Endothelial cell of umbilical vein (primary cell): ENCODE data around the gene ISG15. TPM values are rescaled to one million over a fixed set of nuclear protein-coding genes. Genes with fewer than 3 reads are reported as not detected.

Source experiments
- BruUV-seq: library from RNA; stranded (reverse); fragments of 400-500 nt; replicated peaks from 2 replicates; lab custom pipeline; 2021; lab: Mats Ljungman, UMichigan
- CTCF ChIA-PET: fragments of 300-600, 350-600 bp; sonication (Branson Sonifier 250); formaldehyde crosslinking; loops from one replicate; lab custom pipeline; 2021; ENCODE audit warnings: antibody characterized with exemption, inconsistent platforms; lab: Charles Lee
- POLR2A ChIA-PET: fragments of 300-600, 350-600 bp; sonication (Branson Sonifier 250); formaldehyde crosslinking; loops from one replicate; lab custom pipeline; 2021; ENCODE audit warnings: antibody characterized with exemption, inconsistent platforms; lab: Charles Lee
- DNase-seq: peaks from one replicate; pipeline ENCODE4 v3.0.0-alpha.2; 2011; ENCODE audit warnings: low read depth, low spot score
- FAIRE-seq: peaks from 2 replicates; lab custom pipeline; 2011; peaks lifted over from hg19 to GRCh38; lab: Jason Lieb, UNC
- H2AFZ ChIP-seq: 2 replicates; pipeline ENCODE4 v1.6.0; 2012; ENCODE audit warnings: low read depth, low read length, control low read depth, inconsistent platforms
- H3K27ac ChIP-seq: 2 replicates; pipeline ENCODE4 v1.5.1; 2011; ENCODE audit warnings: low read depth, mild to moderate bottlenecking, control low read depth, low read length, moderate library complexity; ENCODE audit not compliant: insufficient read depth
- H3K27me3 ChIP-seq, 2 experiments: 2 replicates each; pipeline versions ENCODE4 v1.6.0 to v1.6.1; 2011; ENCODE audit warnings: low read length in 2 of 2, mixed read lengths in 1 of 2; ENCODE audit not compliant: control insufficient read depth in 2 of 2, insufficient read depth in 2 of 2
- H3K36me3 ChIP-seq, 2 experiments: 2 replicates in 1 of 2; 3 replicates in 1 of 2; pipeline ENCODE4 v1.5.1; 2011; ENCODE audit warnings: low read length in 2 of 2, mild to moderate bottlenecking in 1 of 2, moderate library complexity in 1 of 2; ENCODE audit not compliant: control insufficient read depth in 2 of 2, insufficient read depth in 2 of 2; ENCODE audit errors: extremely low read depth in 1 of 2
- H3K4me1 ChIP-seq: 3 replicates; pipeline ENCODE4 v1.5.1; 2011; ENCODE audit warnings: mild to moderate bottlenecking, low read length; ENCODE audit not compliant: control insufficient read depth, insufficient read depth; ENCODE audit errors: extremely low read depth
- H3K4me2 ChIP-seq: 2 replicates; pipeline ENCODE4 v1.6.1; 2011; ENCODE audit warnings: low read length, control low read depth, mixed read lengths; ENCODE audit not compliant: insufficient read depth
- H3K4me3 ChIP-seq, 3 experiments: fragments of 200-600 bp in 1 of 3; sonication (generic), shearing (Covaris generic) in 1 of 3; replicated peaks in 1 of 3; 2 replicates each; pipeline ENCODE4 v1.5.1; 2011 to 2016; ENCODE audit warnings: control low read depth in 3 of 3, low read length in 3 of 3, mild to moderate bottlenecking in 2 of 3, inconsistent platforms in 1 of 3, low read depth in 1 of 3, moderate library complexity in 1 of 3; ENCODE audit not compliant: insufficient read depth in 1 of 3
- H3K79me2 ChIP-seq: 2 replicates; pipeline ENCODE4 v1.6.0; 2012; ENCODE audit warnings: low read length, inconsistent platforms; ENCODE audit not compliant: control insufficient read depth, insufficient read depth
- H3K9ac ChIP-seq: replicated peaks from 2 replicates; pipeline ENCODE3; 2011; ENCODE audit warnings: low read length, control low read depth; ENCODE audit not compliant: insufficient read depth; ENCODE audit errors: extremely low read depth
- H3K9me1 ChIP-seq: replicated peaks from 3 replicates; pipeline ENCODE4 v1.6.0; 2011; ENCODE audit warnings: mild to moderate bottlenecking, low read length; ENCODE audit not compliant: control insufficient read depth, insufficient read depth; ENCODE audit errors: extremely low read depth
- H3K9me3 ChIP-seq: replicated peaks from 2 replicates; pipeline ENCODE4 v1.5.1; 2012; ENCODE audit warnings: low read length, inconsistent platforms; ENCODE audit not compliant: control insufficient read depth, insufficient read depth
- H4K20me1 ChIP-seq: replicated peaks from 2 replicates; pipeline ENCODE3; 2011; ENCODE audit warnings: mild to moderate bottlenecking, low read length; ENCODE audit not compliant: control insufficient read depth, insufficient read depth; ENCODE audit errors: extremely low read depth
- EZH2 ChIP-seq: IDR thresholded peaks from 2 replicates; pipeline ENCODE4 v1.6.1; 2012; ENCODE audit warnings: borderline replicate concordance, low read depth, mild to moderate bottlenecking, moderate library complexity, low read length, inconsistent platforms; ENCODE audit not compliant: severe bottlenecking
- FOS ChIP-seq: IDR thresholded peaks from 2 replicates; pipeline ENCODE4 v1.6.1; 2011; ENCODE audit warnings: mild to moderate bottlenecking, low read length, moderate library complexity, borderline replicate concordance; ENCODE audit not compliant: insufficient read depth
- GATA2 ChIP-seq: IDR thresholded peaks from 2 replicates; pipeline ENCODE4 v1.7.0; 2011; ENCODE audit warnings: low read depth, mild to moderate bottlenecking, moderate library complexity, mixed read lengths, low read length; ENCODE audit not compliant: insufficient read length, insufficient read depth
- JUN ChIP-seq: IDR thresholded peaks from 2 replicates; pipeline ENCODE4 v1.6.1; 2011; ENCODE audit warnings: borderline replicate concordance, low read depth; ENCODE audit not compliant: insufficient read length, insufficient read depth
- MYC ChIP-seq: IDR thresholded peaks from one replicate; pipeline ENCODE4 v1.6.1; 2011; ENCODE audit warnings: mild to moderate bottlenecking, low read depth, low read length
- POLR2A ChIP-seq: IDR thresholded peaks from 2 replicates; pipeline ENCODE4 v1.6.1; 2012; ENCODE audit warnings: low read depth, mild to moderate bottlenecking, control low read depth, low read length
- POLR2AphosphoS5 ChIP-seq: IDR thresholded peaks from 2 replicates; pipeline ENCODE4 v1.6.1; 2012; ENCODE audit warnings: low read depth, mild to moderate bottlenecking, control low read depth, low read length, moderate library complexity; ENCODE audit not compliant: insufficient read depth
- dilution Hi-C: fragments of 300-500 bp; cut with MboI; formaldehyde crosslinking; loops from one replicate; pipeline ENCODE4 v1.15.0; 2019; ENCODE audit warnings: low sequenced_read_pairs; ENCODE audit not compliant: extremely low pct_ligation_motif_present
- intact Hi-C: fragments of 100-400 bp; cut with micrococcal nuclease; formaldehyde crosslinking; loops from one replicate; pipeline ENCODE4 v1.10.0; 2022
- polyA plus RNA-seq, 4 experiments: library from polyadenylated mRNA; depleted of rRNA in 3 of 4; stranded (reverse) in 3 of 4; unstranded in 1 of 4; fragments of >200 nt; gene quantifications; 2 replicates each; pipeline versions ENCODE4 v1.2.1 to v1.2.3, GENCODE V29; 2011 to 2012; ENCODE audit warnings: missing spikeins in 1 of 4
- small RNA-seq: library from RNA; depleted of rRNA; stranded (forward); fragments of <200 nt; gene quantifications from one replicate; pipeline ENCODE3, GENCODE V24; 2012; ENCODE audit warnings: low replicate concordance, low read depth; ENCODE audit not compliant: insufficient read depth, insufficient read length
- total RNA-seq: library from RNA; stranded (reverse); gene quantifications from 2 replicates; pipeline ENCODE4 v1.2.3, GENCODE V29; 2021
- TF ChIP-seq, protein P1 (sequence below), 2 donors: IDR thresholded peaks; 1 replicate in 1 of 2; 2 replicates in 1 of 2; pipeline ENCODE4 v1.5.1; 2011; ENCODE audit warnings: low read length in 2 of 2, mild to moderate bottlenecking in 2 of 2, moderate library complexity in 2 of 2, control low read depth in 1 of 2, inconsistent platforms in 1 of 2, low read depth in 1 of 2; ENCODE audit not compliant: insufficient read depth in 1 of 2; ENCODE audit errors: extremely low read depth in 1 of 2
- TF ChIP-seq, protein P2 (sequence below): IDR thresholded peaks from 2 replicates; pipeline ENCODE4 v1.6.1; 2011; ENCODE audit not compliant: insufficient read depth, insufficient read length

Gene ISG15
- total and polyA plus RNA-seq, 2 donors (not counting 3 experiments of a cell fraction or from before 2014, with no cell fraction given), result 44.6 to 154 TPM

GRCh38 chr1:1063261-1063944, 50.1 kb downstream of the ISG15 start:
- H3K36me3 ChIP-seq, result no peaks in the 10 kb centered on the region
- peaks cover 0 to 10% of the 10 kb centered on the region in 2 experiments for H3K27me3 ChIP-seq
- H2AFZ ChIP-seq, result no peak overlapping the region
- BruUV-seq, result no TSS peak
- dilution Hi-C loops (no loop called here), intact Hi-C loops (loop anchor here (1.0 to 5.0 kb wide), 2 partner anchors 44 to 54 kb away; partner anchors contain the start of gene C1orf159)
- no peaks in the 10 kb centered on the region for H3K9me1 ChIP-seq
- H3K9ac ChIP-seq, result no peak overlapping the region
- FAIRE-seq (no peak), DNase-seq (no peak)
- H3K4me1 ChIP-seq, result peaks cover 16% of the 10 kb centered on the region
- ChIA-PET CTCF (interaction anchor here (0.6 to 2.9 kb wide), 15 partner anchors 19 to 151 kb away, joined by 3 to 53 read pairs (median 3); partner anchors contain the start of genes AGRN, NOC2L and PERM1), POLR2A (no interaction called here)
- H3K4me3 ChIP-seq, result no peak overlapping the region
- no peaks in the 10 kb centered on the region for H3K79me2 ChIP-seq
- H3K4me2 ChIP-seq, result no peak overlapping the region
- H3K9me3 ChIP-seq, result no peaks in the 10 kb centered on the region
- TF ChIP-seq MYC (no peak), GATA2 (no peak), EZH2 (no peak), FOS (no peak), POLR2AphosphoS5 (no peak), POLR2A (no peak), JUN (no peak)
- TF ChIP-seq, protein P1, sequence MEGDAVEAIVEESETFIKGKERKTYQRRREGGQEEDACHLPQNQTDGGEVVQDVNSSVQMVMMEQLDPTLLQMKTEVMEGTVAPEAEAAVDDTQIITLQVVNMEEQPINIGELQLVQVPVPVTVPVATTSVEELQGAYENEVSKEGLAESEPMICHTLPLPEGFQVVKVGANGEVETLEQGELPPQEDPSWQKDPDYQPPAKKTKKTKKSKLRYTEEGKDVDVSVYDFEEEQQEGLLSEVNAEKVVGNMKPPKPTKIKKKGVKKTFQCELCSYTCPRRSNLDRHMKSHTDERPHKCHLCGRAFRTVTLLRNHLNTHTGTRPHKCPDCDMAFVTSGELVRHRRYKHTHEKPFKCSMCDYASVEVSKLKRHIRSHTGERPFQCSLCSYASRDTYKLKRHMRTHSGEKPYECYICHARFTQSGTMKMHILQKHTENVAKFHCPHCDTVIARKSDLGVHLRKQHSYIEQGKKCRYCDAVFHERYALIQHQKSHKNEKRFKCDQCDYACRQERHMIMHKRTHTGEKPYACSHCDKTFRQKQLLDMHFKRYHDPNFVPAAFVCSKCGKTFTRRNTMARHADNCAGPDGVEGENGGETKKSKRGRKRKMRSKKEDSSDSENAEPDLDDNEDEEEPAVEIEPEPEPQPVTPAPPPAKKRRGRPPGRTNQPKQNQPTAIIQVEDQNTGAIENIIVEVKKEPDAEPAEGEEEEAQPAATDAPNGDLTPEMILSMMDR (IDR thresholded peaks at IDR 0.05; ENCODE audit: extremely low read depth in 1 of 2, insufficient read depth in 1 of 2, low read depth in 1 of 2, low read length in 2 of 2), result no peak
- TF ChIP-seq, protein P2, sequence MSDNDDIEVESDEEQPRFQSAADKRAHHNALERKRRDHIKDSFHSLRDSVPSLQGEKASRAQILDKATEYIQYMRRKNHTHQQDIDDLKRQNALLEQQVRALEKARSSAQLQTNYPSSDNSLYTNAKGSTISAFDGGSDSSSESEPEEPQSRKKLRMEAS, result no peak
- H4K20me1 ChIP-seq, result no peaks in the 10 kb centered on the region
- H3K27ac ChIP-seq, result no peak overlapping the region

Small RNAs within 50 kb of the gene (small RNA-seq; reads per million reads assigned to genes)
- not detected for gene AL645608.3

Other genes starting within 250 kb of the ISG15 start
- not detected in 2 replicates for gene SAMD11, start 89.6 kb upstream of the ISG15 start, total RNA-seq
- gene SAMD11, start 89.6 kb upstream of the ISG15 start, polyA plus RNA-seq, result 0.08 TPM in 1 of 2 replicates, not detected in the other
- 87.9 and 88.6 TPM in 2 replicates for gene NOC2L, start 54.2 kb upstream of the ISG15 start, total RNA-seq
- gene NOC2L, start 54.2 kb upstream of the ISG15 start, polyA plus RNA-seq, result 50.7 and 55.3 TPM in 2 replicates
- 28.6 and 30.1 TPM in 2 replicates for gene KLHL17, start 52.9 kb upstream of the ISG15 start, total RNA-seq
- 27.0 and 39.9 TPM in 2 replicates for gene KLHL17, start 52.9 kb upstream of the ISG15 start, polyA plus RNA-seq
- gene PLEKHN1, start 47.0 kb upstream of the ISG15 start, total RNA-seq, result 0.48 and 0.88 TPM in 2 replicates
- gene PLEKHN1, start 47.0 kb upstream of the ISG15 start, polyA plus RNA-seq, result 0.29 and 0.35 TPM in 2 replicates
- not detected in 2 replicates for gene PERM1, start 31.4 kb upstream of the ISG15 start, total RNA-seq
- not detected in 2 replicates for gene PERM1, start 31.4 kb upstream of the ISG15 start, polyA plus RNA-seq
- gene HES4, start 13.4 kb upstream of the ISG15 start, total RNA-seq, result 32.0 and 37.6 TPM in 2 replicates
- 30.5 and 50.6 TPM in 2 replicates for gene HES4, start 13.4 kb upstream of the ISG15 start, polyA plus RNA-seq
- gene AGRN, start 6.6 kb downstream of the ISG15 start, total RNA-seq, result 67.8 and 75.6 TPM in 2 replicates
- 66.6 and 78.9 TPM in 2 replicates for gene AGRN, start 6.6 kb downstream of the ISG15 start, polyA plus RNA-seq
- gene RNF223, start 60.8 kb downstream of the ISG15 start, total RNA-seq, result not detected in 2 replicates
- gene RNF223, start 60.8 kb downstream of the ISG15 start, polyA plus RNA-seq, result not detected in 2 replicates
- gene C1orf159, start 102.6 kb downstream of the ISG15 start, total RNA-seq, result 19.7 and 20.1 TPM in 2 replicates
- 16.1 and 20.1 TPM in 2 replicates for gene C1orf159, start 102.6 kb downstream of the ISG15 start, polyA plus RNA-seq
- not detected in 2 replicates for gene TTLL10, start 160.4 kb downstream of the ISG15 start, total RNA-seq
- not detected in 2 replicates for gene TTLL10, start 160.4 kb downstream of the ISG15 start, polyA plus RNA-seq
- not detected in 2 replicates for gene TNFRSF18, start 193.1 kb downstream of the ISG15 start, total RNA-seq
- not detected in 2 replicates for gene TNFRSF18, start 193.1 kb downstream of the ISG15 start, polyA plus RNA-seq
- gene TNFRSF4, start 200.7 kb downstream of the ISG15 start, total RNA-seq, result 0.62 and 1.5 TPM in 2 replicates
- 0.55 and 1.4 TPM in 2 replicates for gene TNFRSF4, start 200.7 kb downstream of the ISG15 start, polyA plus RNA-seq
- 171 and 185 TPM in 2 replicates for gene SDF4, start 218.5 kb downstream of the ISG15 start, total RNA-seq
- 156 and 175 TPM in 2 replicates for gene SDF4, start 218.5 kb downstream of the ISG15 start, polyA plus RNA-seq
- gene B3GALT6, start 218.7 kb downstream of the ISG15 start, total RNA-seq, result 24.4 and 24.6 TPM in 2 replicates
- gene B3GALT6, start 218.7 kb downstream of the ISG15 start, polyA plus RNA-seq, result 34.1 and 43.3 TPM in 2 replicates
- gene C1QTNF12, start 233.2 kb downstream of the ISG15 start, total RNA-seq, result 1.9 and 4.1 TPM in 2 replicates
- 0.67 and 1.0 TPM in 2 replicates for gene C1QTNF12, start 233.2 kb downstream of the ISG15 start, polyA plus RNA-seq